ENCODE results near the gene CXCR6. TPM values are rescaled to one million over a fixed set of nuclear protein-coding genes. Genes with fewer than 3 reads are reported as not detected.

The CXCR6 gene
- total RNA-seq, 1 experiment from 2014 or later, result not detected

DNA sequence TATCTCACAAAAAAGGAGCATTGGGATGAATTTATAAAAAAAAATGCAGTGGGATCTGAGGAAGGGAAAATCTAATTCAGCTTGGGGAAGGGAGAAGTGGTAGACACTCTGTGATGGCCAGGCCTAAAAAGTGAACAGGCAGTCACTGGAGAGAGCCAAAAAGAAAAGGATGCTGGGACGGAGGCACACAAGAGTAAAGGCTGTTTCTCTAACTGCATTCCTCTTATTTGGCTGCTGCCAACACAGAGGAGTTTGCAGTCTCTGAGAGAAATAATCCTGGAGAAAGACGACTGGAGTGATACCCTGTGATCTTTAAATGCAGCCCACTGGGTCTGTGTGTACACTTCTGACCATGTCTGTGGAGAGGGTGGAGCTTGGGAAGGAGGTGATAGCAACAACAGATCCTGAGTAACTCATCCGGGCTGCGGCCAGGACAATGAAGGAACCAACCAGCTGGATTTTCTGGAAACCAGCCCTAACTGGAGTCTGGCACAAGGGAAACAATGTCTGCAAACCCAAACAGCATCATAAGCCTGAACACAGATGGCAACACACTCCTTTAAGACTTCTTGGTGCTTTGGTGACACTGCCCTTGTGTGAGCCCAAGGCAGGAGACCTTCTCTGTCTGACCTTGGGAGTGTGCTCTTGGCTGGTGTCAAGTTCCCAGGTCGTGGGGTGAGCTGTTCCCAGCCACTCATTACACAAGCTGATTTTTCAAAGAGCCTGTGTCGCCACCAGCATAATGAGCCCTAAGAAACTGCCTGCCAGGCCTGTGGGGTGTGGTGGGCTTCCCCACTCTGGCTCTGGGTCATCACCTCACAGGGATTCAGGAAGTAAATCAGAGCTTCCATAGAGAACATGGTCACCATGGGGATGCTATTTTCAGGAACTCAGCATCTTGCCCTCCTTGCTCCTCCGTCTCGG lies 44.4 kb downstream of the CXCR6 start:
- Mint-ChIP-seq H3K4me3 (ENCODE audit: low read depth, unreplicated experiment) (no peak overlapping the region), H3K36me3 (ENCODE audit: insufficient read depth, unreplicated experiment) (peaks cover 10% of the 10 kb centered on the region), H3K4me1 (ENCODE audit: low read depth, unreplicated experiment) (peaks cover 28% of the 10 kb centered on the region), H3K27ac (ENCODE audit: unreplicated experiment) (no peak overlapping the region), H3K9me3 (ENCODE audit: low read depth, unreplicated experiment) (no peaks in the 10 kb centered on the region), H3K27me3 (ENCODE audit: unreplicated experiment) (no peaks in the 10 kb centered on the region)
- intact Hi-C loops (cut with micrococcal nuclease; ENCODE audit: unreplicated experiment), result loop anchor here (5.0 kb wide), 1 partner anchor 90 kb away; no protein-coding TSS in a partner anchor
- TF ChIP-seq, protein P1, sequence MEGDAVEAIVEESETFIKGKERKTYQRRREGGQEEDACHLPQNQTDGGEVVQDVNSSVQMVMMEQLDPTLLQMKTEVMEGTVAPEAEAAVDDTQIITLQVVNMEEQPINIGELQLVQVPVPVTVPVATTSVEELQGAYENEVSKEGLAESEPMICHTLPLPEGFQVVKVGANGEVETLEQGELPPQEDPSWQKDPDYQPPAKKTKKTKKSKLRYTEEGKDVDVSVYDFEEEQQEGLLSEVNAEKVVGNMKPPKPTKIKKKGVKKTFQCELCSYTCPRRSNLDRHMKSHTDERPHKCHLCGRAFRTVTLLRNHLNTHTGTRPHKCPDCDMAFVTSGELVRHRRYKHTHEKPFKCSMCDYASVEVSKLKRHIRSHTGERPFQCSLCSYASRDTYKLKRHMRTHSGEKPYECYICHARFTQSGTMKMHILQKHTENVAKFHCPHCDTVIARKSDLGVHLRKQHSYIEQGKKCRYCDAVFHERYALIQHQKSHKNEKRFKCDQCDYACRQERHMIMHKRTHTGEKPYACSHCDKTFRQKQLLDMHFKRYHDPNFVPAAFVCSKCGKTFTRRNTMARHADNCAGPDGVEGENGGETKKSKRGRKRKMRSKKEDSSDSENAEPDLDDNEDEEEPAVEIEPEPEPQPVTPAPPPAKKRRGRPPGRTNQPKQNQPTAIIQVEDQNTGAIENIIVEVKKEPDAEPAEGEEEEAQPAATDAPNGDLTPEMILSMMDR (IDR thresholded peaks at IDR 0.05; ENCODE audit: unreplicated experiment), result no peak
- no peak for DNase-seq
- CTCF ChIA-PET, result no interaction called here
- no TSS peak for BruUV-seq (replicated peaks)

DNA sequence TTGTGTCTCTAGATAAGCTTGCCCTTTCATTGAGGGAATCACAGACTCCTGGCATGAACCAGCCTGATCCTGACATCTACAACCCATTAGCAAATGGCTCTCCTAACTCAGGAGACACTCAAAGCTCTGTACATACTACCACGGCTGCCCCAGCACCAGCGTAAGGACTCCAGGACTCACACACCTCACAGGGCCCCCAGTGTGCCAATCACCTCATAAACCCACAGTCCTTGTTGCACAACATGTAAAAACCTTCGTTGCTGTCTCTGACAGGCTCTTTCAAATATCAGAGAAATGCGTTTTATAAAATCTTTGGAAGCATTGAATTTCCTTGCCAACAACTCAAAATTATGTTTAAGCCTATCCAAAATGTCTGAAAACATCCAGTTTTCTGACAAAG lies 45.1 kb downstream of the CXCR6 start:
- BruUV-seq (replicated peaks), result no TSS peak
- TF ChIP-seq, protein P1 (IDR thresholded peaks at IDR 0.05; ENCODE audit: unreplicated experiment), result no peak
- DNase-seq, result no peak
- peaks cover 28% of the 10 kb centered on the region for H3K4me1 Mint-ChIP-seq (ENCODE audit: low read depth, unreplicated experiment)
- no peak overlapping the region for H3K4me3 Mint-ChIP-seq (ENCODE audit: low read depth, unreplicated experiment)
- H3K9me3 Mint-ChIP-seq (ENCODE audit: low read depth, unreplicated experiment), result no peaks in the 10 kb centered on the region
- peaks cover 6% of the 10 kb centered on the region for H3K36me3 Mint-ChIP-seq (ENCODE audit: insufficient read depth, unreplicated experiment)
- no peaks in the 10 kb centered on the region for H3K27me3 Mint-ChIP-seq (ENCODE audit: unreplicated experiment)
- CTCF ChIA-PET, result no interaction called here
- intact Hi-C loops (cut with micrococcal nuclease; ENCODE audit: unreplicated experiment), result loop anchor here (5.0 kb wide), 1 partner anchor 89 kb away; no protein-coding TSS in a partner anchor
- no peak overlapping the region for H3K27ac Mint-ChIP-seq (ENCODE audit: unreplicated experiment)

DNA sequence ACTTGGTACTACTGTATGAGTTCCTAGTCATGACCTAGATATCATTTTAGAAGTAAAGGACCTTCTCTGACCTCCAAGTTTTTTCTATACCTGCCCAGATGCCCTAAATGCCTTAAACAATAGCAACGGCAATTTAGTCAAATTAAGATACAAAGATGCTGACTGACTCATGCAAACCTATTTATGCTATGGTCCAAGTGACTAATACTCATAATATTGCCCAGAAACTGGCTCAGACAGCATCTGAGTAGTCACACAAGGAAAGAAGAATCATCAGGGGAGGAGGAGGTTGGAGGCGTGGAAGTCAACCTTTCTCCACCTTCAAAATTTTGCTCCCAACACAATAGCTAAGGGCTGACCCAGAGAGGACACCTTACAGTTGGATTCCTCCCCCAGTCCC lies 45.5 kb downstream of the CXCR6 start:
- Mint-ChIP-seq H3K9me3 (ENCODE audit: low read depth, unreplicated experiment) (no peaks in the 10 kb centered on the region), H3K4me1 (ENCODE audit: low read depth, unreplicated experiment) (peaks cover 28% of the 10 kb centered on the region), H3K36me3 (ENCODE audit: insufficient read depth, unreplicated experiment) (peaks cover 6% of the 10 kb centered on the region), H3K27ac (ENCODE audit: unreplicated experiment) (no peak overlapping the region), H3K4me3 (ENCODE audit: low read depth, unreplicated experiment) (no peak overlapping the region), H3K27me3 (ENCODE audit: unreplicated experiment) (no peaks in the 10 kb centered on the region)
- CTCF ChIA-PET, result no interaction called here
- no TSS peak for BruUV-seq (replicated peaks)
- TF ChIP-seq, protein P1 (IDR thresholded peaks at IDR 0.05; ENCODE audit: unreplicated experiment), result no peak
- DNase-seq, result no peak
- intact Hi-C loops (cut with micrococcal nuclease; ENCODE audit: unreplicated experiment), result loop anchor here (5.0 kb wide), 1 partner anchor 88 kb away; no protein-coding TSS in a partner anchor

DNA sequence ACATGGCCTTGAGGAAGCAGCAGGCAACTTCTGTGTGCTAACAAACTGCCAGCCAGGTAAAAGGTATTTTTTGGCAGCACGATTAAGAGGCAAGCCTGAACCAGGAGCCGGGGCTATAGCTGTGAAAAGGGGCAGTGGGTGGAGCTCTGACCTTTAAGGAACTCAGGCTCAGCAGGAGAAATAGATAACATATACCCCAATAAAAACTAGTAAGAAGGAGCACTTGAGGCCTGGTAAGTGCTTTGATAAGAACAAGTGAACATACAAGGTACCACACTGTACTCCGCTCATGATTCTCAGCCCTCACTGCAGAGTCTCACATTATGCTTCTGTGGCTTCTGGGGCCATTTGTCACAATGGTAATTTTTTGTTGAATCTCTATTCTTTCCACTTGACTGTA lies 46.9 kb downstream of the CXCR6 start:
- no peaks in the 10 kb centered on the region for H3K9me3 Mint-ChIP-seq (ENCODE audit: low read depth, unreplicated experiment)
- CTCF ChIA-PET, result no interaction called here
- H3K4me3 Mint-ChIP-seq (ENCODE audit: low read depth, unreplicated experiment), result no peak overlapping the region
- H3K4me1 Mint-ChIP-seq (ENCODE audit: low read depth, unreplicated experiment), result peaks cover 28% of the 10 kb centered on the region
- no peak for DNase-seq
- H3K27me3 Mint-ChIP-seq (ENCODE audit: unreplicated experiment), result no peaks in the 10 kb centered on the region
- no TSS peak for BruUV-seq (replicated peaks)
- TF ChIP-seq, protein P1 (IDR thresholded peaks at IDR 0.05; ENCODE audit: unreplicated experiment), result no peak
- intact Hi-C loops (cut with micrococcal nuclease; ENCODE audit: unreplicated experiment), result no loop called here
- peaks cover 13% of the 10 kb centered on the region for H3K36me3 Mint-ChIP-seq (ENCODE audit: insufficient read depth, unreplicated experiment)
- H3K27ac Mint-ChIP-seq (ENCODE audit: unreplicated experiment), result no peak overlapping the region
